Measurements from ENCODE around the gene TCF12. TPM values are rescaled to one million over a fixed set of nuclear protein-coding genes. Genes with fewer than 3 reads are reported as not detected.
"Not testable (repeated sequence)": the region's sequence is repeated elsewhere in the genome, so short reads cannot be mapped to it uniquely, and the experiment has no call there.

The TCF12 gene
- total RNA-seq, 1 donor from 2014 or later: 88.6 TPM

GRCh38 chr15:56944485-56944884, 26.0 kb downstream of the TCF12 start:
- no peak for DNase-seq (ENCODE audit: extremely low read depth, low read depth, low spot score)

GRCh38 chr15:56946150-56946549, 27.7 kb downstream of the TCF12 start:
- DNase-seq (ENCODE audit: extremely low read depth, low read depth, low spot score): no peak

GRCh38 chr15:56948000-56948763, 29.7 kb downstream of the TCF12 start:
- DNase-seq (ENCODE audit: extremely low read depth, low read depth, low spot score): no peak

GRCh38 chr15:56948764-56949101, 30.3 kb downstream of the TCF12 start:
- no peak for DNase-seq (ENCODE audit: extremely low read depth, low read depth, low spot score)

GRCh38 chr15:56950979-56951378, 32.5 kb downstream of the TCF12 start:
- DNase-seq (ENCODE audit: extremely low read depth, low read depth, low spot score): no peak

GRCh38 chr15:56953790-56954189, 35.3 kb downstream of the TCF12 start:
- no peak for DNase-seq (ENCODE audit: extremely low read depth, low read depth, low spot score)

GRCh38 chr15:56955011-56955410, 36.6 kb downstream of the TCF12 start:
- not testable (repeated sequence) for DNase-seq (ENCODE audit: extremely low read depth, low read depth, low spot score)

GRCh38 chr15:56956538-56956937, 38.1 kb downstream of the TCF12 start:
- no peak for DNase-seq (ENCODE audit: extremely low read depth, low read depth, low spot score)

GRCh38 chr15:56957812-56958406, 39.5 kb downstream of the TCF12 start:
- no peak for DNase-seq (ENCODE audit: extremely low read depth, low read depth, low spot score)

- no peak for DNase-seq (ENCODE audit: extremely low read depth, low read depth, low spot score)
Measured at GRCh38 chr15:56959318-56959648, 40.8 kb downstream of the TCF12 start.

- DNase-seq (ENCODE audit: extremely low read depth, low read depth, low spot score): no peak
Measured at GRCh38 chr15:56960116-56960515, 41.7 kb downstream of the TCF12 start.

GRCh38 chr15:56963126-56963525, 44.7 kb downstream of the TCF12 start:
- DNase-seq (ENCODE audit: extremely low read depth, low read depth, low spot score): no peak

- no peak for DNase-seq (ENCODE audit: extremely low read depth, low read depth, low spot score)
Measured at GRCh38 chr15:56963710-56964109, 45.3 kb downstream of the TCF12 start.

- DNase-seq (ENCODE audit: extremely low read depth, low read depth, low spot score): no peak
Measured at GRCh38 chr15:56964182-56964581, 45.7 kb downstream of the TCF12 start.

- no peak for DNase-seq (ENCODE audit: extremely low read depth, low read depth, low spot score)
Measured at GRCh38 chr15:56965231-56966013, 47.0 kb downstream of the TCF12 start.

- DNase-seq (ENCODE audit: extremely low read depth, low read depth, low spot score): no peak
Measured at GRCh38 chr15:56967336-56967735, 48.9 kb downstream of the TCF12 start.

GRCh38 chr15:56968256-56968655, 49.8 kb downstream of the TCF12 start:
- DNase-seq (ENCODE audit: extremely low read depth, low read depth, low spot score): no peak

GRCh38 chr15:56968821-56969220, 50.4 kb downstream of the TCF12 start:
- no peak for DNase-seq (ENCODE audit: extremely low read depth, low read depth, low spot score)

- DNase-seq (ENCODE audit: extremely low read depth, low read depth, low spot score): no peak
Measured at GRCh38 chr15:56969265-56969895, 50.9 kb downstream of the TCF12 start.

- no peak for DNase-seq (ENCODE audit: extremely low read depth, low read depth, low spot score)
Measured at GRCh38 chr15:56971571-56971970, 53.1 kb downstream of the TCF12 start.

GRCh38 chr15:56972016-56972415, 53.6 kb downstream of the TCF12 start:
- DNase-seq (ENCODE audit: extremely low read depth, low read depth, low spot score): no peak

Measured in glomerular endothelial cell (primary cell).